GM12872 (cell line): ENCODE measurements around the gene CPNE8.

ENCODE experiments used
- CTCF ChIP-seq: IDR thresholded peaks from 3 replicates; pipeline ENCODE4 v1.5.1; 2011; ENCODE audit warnings: low read depth, mild to moderate bottlenecking, low read length, moderate library complexity; ENCODE audit not compliant: insufficient read depth

CPNE8 gene

GRCh38 chr12:38905480-38906351 is at the start of gene CPNE8:
CPNE8 (minus strand) TSS chr12:38905591; CDS start chr12:38905534, 57 bp downstream.
- TF ChIP-seq CTCF: no peak

DNA sequence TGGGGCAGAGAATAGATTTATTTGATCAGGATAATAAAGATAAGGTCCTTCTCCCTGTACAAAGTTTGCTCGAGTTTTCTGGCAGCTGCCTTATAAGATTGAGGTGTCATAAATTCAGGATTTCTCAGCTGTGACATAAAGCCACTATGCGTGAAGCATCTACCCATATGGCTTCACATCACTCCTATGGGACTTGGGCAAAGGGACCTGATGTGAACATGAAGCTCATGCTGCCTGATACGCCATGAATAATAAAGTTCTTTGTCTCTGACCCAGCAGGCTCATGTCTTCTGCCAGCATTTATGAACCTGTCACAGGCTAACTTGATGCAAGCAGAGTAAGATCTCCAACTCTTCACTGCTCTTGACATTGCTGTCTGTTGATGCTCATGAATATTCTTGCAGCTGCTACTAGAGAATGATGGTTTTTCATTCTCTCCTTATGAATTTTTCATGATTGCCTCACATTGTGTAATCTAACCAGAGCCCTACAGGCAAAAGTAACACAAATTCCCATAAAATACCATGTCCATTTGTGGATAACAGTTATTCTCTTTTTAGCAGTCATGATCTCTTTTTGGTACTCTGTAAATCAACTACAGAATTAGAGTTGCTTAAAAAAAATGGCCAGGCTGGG is 49.0 kb upstream of the CPNE8 start:
- TF ChIP-seq CTCF: no peak

GRCh38 chr12:38949363-38949762 is 44.0 kb upstream of the CPNE8 start:
- TF ChIP-seq CTCF: no peak

- no peak for TF ChIP-seq CTCF
Observed at GRCh38 chr12:38934686-38935085, 29.3 kb upstream of the CPNE8 start.

DNA sequence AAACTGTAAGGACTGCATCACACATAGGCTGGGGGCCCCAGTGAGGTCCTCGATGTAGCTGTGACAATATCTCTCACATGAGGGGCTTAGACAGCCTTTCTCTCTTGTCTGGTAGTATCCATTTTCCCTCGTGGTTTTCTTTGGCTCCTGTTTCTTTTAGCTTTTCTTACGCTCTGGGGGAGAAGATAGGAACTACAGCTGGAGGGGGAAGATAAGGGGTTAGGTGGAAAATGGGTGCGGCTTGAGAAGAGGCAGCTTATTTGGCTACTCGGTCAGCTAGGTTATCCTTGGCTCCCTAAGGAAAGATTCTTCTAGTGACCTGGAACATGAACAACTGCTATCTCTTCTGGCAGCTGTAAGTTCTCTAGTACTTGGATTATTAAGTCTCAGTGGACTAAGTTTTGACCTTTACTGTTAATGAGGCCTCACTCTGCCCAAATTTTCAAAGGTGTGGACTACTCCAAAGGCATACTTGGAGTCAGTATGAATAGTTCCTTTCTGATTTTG is 28.7 kb upstream of the CPNE8 start:
- TF ChIP-seq CTCF: no peak

- no peak for TF ChIP-seq CTCF
Observed at GRCh38 chr12:38932320-38932719, 26.9 kb upstream of the CPNE8 start.

GRCh38 chr12:38931461-38931860 is 26.1 kb upstream of the CPNE8 start:
- TF ChIP-seq CTCF: no peak
